Measurements from ENCODE around the gene MAP2.

MAP2 gene

DNA sequence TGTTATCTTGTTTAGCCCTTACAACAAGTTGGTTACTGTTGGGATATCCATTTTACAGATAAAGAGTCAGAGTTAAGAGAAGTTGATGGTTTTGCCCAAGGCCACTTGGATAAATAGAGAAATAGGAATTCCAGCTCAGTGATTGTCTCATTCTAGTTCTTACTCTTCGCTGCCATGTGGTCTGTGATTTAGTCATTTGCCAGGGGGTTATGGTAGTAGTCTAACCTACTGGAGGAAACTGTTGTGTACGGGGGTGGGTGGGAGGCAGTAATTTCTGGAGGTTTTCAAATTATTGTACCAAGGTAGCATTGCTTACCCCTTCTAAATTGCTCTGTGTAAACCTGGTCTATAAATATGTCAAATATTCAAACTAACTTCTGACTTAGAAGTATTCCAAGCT is 110.4 kb downstream of the MAP2 start:
- DNase-seq (ENCODE audit: low spot score) = no peak

DNA sequence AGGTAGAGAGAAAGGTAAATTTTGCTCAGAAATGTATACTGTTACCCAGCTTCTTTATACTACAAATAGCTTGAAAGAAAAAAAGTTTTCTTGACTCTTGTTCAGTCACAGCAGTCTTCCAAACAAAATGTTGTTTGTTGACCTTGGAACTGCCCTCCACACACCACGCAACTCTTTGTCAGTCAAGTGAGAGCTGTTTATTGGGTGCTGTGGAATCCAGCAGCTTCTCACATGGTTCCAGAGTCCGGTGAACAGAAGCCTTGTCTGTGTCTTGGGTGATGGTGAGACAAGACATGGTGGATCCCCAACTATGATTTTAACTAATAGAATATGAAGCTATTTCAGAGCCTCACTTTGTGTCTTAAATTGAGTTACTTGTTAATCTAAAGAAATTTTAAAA is 112.5 kb downstream of the MAP2 start:
- DNase-seq (ENCODE audit: low spot score) = no peak

DNA sequence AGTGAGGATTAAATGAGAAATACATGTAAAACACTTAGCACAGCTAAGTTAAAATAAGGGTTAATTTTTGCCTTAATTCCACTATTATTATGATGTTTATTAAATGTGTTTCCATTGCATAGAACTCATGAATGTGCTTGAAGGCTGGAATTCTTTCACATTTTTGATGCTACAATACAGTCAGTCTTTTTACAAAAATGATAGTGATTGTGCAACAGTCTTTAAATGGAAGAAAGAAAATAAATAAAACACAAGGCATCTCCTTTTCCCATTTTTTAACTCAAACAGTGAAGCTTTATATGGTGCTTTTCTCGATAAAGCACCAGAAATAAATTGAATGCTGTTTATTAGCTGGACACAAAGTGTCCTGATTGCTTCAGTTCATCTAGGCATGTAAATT is 123.9 kb downstream of the MAP2 start:
- DNase-seq (ENCODE audit: low spot score) = no peak

DNA sequence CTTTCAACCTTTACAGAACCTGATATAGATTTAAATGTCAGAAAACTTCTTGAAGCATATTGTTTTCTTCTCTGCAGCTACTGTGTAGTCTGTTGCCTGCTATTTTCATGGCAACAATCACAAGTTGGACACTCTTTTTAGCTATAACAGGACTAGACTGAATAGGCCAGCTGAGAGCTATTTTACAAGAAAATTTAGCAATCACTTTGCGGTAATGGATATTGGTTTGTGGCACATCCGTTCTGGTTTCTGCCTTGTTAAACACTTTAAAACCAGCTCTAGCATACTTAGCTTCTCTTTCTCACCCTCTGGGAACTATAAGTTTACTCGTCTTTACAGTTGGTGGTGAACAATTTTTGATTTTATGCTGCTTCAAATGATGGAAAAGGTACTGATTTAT is 125.7 kb downstream of the MAP2 start:
- DNase-seq (ENCODE audit: low spot score) = no peak

DNA sequence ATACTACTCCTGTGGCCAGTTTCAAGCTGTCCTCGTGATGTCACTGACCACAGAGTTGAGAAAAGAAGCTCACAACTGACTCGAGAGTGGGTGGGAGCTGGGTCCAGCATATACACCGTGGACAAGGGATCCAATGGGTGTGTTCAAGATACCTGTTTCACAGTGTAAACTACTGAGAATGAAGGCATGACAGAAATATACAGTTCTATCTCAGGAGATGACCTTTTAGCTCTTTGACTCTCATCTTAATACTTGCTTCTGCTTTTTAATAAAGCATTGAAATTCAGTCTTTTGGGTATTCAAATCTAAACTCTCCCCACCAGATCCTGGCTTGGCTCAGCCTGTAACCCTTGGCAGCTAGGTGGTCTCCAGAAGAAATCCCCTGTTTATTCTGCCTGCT is 130.1 kb downstream of the MAP2 start:
- DNase-seq (ENCODE audit: low spot score) = no peak

DNA sequence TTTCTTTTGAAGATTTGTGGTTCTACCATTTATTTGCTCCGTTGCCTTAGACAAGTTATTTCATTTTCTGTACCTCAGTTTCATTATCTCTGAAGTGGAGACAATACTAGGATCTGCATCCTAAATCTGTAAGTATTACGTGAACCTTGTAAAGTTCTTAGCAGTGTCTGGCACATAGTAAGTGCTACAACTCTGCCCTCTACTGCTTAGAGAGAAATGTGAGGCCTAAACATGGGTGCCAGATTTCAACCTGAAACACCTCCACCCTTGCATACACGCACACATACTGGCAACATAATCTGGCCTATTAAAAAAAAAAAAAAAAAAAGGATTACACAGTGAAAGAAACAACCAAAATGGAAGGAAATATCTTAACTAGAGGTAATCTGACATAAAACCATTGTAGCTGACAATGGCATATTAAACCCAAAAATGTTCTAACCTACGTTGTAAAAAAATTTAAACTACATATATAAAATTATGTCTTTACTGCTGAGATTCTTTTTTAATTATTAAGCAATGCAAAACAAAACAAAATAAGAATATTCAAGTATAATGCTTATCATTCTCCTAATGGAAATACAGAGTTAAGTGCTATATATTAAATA is 132.6 kb downstream of the MAP2 start:
- DNase-seq (ENCODE audit: low spot score) = no peak

DNA sequence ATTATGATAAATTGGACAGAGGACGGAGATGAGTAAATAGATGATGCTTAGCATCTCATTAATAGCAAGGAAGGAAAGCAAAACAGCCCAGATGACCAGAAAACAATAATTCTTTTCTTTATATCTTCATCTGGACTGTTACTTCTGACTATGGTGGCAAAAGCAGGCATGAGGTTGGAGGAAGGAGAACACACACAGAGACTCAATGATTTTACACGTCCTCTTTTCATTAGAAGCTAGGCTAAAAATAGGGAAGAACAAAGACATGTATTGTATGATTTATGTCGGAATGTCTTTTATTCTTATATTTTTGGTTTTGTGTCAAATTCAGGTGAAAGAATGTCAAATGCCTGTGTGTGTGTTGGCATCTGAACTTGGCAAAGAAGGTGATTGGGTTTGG is 137.1 kb downstream of the MAP2 start:
- DNase-seq (ENCODE audit: low spot score) = no peak

DNA sequence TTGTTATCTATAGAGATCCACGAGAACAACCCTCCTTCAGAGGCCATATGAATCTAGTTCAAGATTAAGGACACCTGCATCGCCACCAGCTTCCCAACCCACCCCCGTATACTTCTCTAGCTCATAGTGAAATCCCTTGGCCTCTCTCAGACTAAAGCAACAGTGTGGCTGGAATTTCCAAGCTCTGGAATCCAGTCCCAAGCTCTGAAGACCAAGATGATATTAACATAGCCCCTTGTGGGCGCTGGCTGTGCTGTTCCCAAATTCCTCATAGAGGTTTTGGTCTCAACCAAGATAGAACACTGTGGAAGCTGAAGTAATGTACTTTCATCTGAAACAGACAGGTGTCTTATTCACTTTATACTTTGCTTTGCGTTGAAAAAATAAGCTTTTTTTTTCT is 139.6 kb downstream of the MAP2 start:
- no peak for DNase-seq (ENCODE audit: low spot score)

DNA sequence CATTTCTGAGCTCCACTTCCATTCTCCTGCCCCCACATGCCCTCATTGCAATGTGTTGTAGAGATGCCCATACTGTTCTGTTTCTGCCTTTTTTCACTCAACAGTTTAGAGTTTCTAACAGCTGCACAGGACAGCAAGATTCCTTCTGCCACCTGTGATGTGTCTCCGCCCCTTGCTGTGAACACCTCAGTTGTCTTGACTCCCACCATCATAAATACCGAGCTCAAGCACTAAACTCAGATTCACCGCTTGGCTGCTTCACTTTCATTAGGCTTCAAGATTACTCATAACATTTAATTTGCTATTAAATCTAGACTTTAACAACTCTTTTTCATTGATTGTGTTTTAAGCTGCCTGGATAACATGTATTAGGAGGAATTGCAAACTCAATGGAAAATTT is 141.0 kb downstream of the MAP2 start:
- no peak for DNase-seq (ENCODE audit: low spot score)

DNA sequence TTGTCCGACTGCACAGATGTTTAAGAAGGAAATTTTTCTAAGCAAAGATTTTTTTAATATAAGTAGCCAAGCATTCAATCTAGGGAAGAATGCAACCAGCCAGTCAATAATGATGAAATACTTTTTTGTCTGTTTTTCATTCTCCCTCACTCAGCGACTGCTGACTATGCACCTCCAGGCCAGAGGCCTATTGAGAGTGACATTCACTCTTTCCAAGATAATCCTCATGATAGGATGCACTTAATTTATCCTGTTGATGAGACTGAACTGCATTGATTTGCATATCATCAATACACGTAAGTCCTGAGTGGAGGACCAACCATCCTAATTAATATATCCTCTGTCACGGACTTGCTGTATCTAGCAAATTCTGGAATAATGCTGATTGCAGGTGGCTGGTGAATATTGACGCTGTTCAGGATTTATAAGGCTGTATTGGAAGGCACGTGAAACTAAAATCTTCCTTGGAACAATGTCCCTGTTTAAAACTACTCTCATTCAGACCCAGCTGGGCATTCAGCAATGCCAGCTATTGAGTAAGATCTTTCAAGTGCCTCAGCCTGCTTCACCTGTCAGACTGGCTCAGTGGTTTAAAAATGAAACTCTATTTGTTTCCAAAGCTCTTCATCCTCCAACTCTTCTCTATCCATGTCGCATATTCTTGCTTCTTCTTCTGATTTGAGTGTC is 142.2 kb downstream of the MAP2 start:
- no peak for DNase-seq (ENCODE audit: low spot score)

DNA sequence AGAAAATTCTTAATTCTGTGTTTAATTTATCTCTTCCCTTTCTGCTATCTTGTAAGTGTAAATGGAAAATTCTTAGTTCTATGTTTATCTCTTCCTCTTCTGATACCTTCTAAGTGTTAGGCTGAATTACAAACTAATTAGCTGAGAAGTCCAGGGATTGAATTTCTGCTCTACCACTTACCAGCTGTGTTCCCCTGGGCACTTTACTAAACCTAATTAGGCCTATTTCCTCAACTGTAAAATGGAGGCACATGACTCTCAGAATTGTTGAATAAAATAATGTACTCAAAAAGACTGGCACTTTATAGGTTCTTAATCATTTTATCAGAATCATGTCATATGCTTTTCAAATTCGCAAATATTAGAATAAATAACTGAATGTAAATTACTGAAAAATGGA is 146.3 kb downstream of the MAP2 start:
- DNase-seq (ENCODE audit: low spot score) = no peak

DNA sequence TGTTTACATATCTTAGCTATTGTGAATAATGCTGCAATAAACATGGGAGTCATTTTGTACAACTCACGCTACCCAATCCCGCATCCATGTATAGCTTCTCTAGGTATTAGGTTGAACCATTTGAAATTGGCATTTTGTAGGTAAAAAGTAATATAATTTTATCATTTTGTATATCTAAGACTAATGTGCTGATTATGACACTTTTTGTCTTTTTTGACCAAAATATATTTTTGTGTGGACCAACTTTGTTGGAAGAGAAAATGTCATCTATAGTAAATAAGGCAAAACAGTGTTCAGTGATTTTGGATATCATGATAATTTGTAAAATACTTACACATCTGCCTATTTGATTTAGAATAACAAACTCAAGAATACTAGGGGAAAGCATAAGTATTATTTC is 150.7 kb downstream of the MAP2 start:
- DNase-seq (ENCODE audit: low spot score) = no peak

DNA sequence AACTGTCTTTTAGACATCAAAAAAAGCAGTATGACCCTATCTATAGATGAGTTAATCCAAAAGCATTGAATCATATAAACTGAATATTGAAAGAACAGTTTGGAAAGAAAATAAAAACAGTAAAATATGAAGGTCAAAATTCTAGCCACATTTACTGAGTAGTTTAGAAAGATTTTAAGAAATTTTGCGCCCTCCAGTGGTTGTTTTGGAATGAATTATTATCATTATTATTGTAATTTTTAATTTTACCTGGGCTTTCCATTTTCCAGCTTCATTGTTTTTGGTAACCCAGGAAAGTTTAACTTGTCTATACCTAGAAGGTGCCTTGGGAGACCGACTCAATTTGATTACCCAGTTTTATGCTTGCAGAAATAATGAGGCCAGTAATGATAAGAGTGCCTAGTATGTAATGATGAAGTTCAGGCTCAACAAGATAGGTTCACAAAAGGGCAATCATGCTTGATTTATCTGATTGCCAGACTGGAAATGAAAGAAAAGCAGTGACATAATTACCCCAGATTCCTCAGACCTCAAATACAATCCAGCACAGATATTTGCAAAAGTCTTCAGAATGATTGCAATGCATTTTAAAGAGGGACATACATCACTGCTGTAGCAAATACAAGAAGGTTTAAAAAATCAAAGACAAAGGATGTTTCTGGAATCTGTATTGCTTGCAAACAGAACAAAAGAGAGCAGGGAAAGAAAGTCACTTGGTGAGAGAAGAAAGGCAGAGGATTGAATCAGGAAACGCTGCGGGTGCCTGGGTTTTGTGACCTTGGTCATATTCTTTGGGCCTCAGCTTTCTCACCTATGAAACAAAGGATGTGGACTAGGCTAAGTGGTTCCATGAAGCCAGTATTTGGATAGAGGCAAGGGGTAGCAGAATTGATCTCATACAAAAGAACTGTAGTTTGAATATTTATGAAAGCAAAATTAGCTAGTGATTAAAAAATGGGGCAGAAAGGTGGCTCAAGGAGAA is 153.8 kb downstream of the MAP2 start:
- no peak for DNase-seq (ENCODE audit: low spot score)

DNA sequence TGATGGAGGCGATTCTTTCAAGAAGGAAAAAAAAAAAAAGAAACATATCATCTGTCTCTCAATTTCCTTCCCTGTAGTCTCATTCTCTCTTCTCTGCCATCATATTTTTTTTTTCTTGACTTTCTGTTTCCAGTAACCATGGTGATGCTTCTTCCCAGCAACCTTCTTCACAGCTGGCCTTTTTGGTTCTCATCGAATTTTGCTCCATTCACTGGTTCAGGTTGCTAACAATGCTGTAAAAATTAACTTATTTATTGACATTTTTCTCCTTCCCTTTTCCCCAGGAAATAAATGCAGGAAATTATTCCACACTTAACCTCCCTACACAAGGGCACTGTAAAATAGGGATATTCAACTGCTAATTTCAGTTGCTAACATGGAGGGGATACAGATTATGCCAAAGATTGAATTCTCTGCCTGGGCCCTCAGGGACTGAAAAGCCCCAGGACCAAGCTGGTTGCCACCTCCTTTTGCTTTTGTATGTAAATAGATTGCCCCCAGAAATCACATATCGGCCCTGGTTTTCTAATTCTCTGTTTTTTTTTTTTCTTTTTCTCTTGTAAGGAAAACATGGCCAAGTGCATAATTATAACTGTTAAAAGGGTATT is 154.7 kb downstream of the MAP2 start:
- no peak for DNase-seq (ENCODE audit: low spot score)

DNA sequence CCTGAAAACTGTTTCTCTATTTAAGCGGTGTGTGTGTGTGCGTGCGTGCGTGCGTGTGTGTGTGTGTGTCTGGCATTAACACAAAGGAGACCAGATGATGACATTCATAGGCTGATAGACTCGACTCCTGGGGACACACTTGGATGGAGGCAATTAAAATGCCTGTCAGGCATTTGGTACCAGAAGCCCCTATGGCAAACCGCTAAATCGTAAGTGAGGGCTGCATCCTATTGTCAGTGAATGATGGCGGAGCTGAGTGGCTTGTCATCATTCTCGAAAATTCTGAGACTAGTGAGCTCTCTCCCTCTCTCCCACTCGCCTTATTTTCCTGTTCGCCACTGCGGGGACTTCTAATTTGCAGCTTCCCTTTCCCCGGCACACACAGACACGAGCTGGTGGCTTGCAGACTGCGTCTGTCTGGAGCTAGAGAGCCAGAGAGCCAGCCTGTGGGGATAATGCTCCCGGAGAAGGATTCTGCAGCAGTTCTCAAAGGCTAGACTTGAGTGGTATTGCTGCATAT is 155.4 kb downstream of the MAP2 start:
- no peak for DNase-seq (ENCODE audit: low spot score)

DNA sequence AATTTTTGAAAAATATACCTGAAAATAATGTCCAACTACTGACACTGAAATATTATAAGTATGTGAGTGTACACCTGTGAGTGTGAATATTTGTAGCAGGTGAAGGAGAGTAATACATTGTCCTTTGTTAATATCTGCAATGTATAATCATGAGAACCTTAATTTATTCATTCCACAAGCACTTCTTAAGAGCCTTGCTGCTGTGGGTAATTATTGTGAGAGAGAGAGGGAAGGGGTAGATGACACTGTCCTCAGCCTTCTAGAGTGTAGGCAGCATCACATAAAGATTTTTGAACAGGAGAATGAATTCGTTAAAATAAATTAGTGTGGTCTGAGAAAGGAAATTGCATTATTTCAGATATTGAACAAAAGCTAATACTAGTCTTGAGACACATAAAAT is 157.2 kb downstream of the MAP2 start:
- DNase-seq (ENCODE audit: low spot score) = no peak

DNA sequence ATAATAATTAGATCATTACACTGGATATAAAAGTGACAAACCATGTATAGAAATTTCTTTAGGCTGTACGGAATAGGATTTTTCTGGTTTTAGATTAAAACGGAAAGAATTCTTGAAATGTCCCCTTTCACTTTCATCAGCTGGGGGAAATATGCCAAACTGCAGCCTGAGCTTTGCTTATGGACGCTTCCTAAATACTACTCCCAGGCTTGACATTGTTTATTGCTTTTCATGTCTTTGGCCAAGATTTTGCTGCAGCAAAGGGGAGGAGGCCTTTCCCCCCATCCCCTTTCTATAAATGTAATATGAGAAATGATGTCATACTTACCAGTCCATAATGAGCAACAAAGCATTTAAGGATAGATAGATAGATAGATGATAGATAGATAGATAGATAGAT is 158.4 kb downstream of the MAP2 start:
- DNase-seq (ENCODE audit: low spot score) = no peak

DNA sequence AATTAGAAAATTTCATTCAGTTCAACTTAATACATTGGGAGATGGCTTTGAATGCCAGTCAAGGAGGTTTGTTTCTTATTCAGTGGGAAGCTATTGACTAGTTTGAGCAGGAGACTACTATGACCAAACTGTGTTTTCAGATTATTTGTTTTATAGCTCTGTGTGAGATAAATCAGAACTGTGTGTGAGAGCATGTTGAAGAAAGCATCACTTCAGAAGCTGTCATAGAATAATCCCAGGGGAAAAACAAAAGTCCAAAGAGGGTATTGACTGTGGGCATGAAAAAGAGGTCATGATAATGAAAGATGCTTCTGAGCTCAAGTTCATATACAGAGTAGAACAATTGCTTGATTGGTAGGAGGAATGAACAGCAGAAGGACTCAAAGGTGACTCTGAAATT is 160.6 kb downstream of the MAP2 start:
- no peak for DNase-seq (ENCODE audit: low spot score)

DNA sequence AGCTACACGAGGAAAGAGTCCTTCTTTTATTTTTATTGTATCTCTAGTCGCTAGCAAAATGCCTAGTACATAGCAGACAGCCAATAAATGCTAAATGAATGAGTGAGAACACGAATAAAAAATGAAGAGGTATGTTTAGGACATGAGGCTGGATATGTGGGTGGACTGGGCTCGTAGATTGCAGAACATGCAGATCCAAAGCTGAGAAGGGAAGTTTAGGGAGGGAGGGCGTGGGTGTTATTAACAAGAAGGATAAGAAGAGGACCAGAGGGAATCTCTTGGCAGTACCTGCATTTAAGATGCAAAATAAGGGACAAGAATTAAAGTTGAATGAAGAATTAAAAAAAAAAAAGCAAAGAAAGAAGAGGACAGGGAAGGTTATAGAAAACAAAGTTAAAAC is 161.1 kb downstream of the MAP2 start:
- no peak for DNase-seq (ENCODE audit: low spot score)

DNA sequence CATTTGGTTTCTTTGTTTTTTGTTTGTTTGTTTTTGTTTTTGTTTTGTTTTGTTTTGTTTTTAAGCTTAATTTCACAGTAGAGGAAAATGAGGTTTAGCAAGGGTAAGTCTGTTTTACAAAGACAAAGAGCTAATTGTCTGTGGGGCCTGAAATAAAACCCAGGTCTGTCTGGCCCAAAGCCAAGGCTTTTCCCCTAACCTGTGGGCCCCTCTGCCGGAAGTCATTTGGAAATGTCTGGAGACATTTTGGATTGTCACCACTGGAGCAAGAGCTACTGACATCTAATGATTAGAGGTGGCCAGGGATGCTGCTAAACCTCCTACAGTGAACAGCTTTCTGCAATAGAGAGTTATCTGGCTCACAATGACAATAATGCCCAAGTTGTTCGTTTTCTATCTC is 167.2 kb downstream of the MAP2 start:
- no peak for DNase-seq (ENCODE audit: low spot score)

DNA sequence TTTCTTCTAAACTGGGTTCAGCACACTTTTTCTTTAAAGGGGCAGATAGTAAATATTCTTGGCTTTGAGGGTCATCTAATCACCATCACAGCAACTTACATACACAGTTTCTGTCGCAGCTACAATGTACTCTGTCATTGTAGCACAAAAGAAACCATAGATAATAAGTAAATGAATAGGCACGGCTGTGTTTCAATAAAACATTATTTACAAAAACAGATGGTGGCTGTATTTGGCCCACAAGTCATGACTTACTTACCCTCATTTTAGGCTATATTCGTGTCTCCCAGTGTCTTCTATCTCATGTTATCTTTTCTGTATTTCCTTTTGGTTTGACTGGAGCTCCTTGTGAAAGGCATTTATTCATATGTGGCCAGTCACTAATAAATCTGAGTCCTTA is 168.3 kb downstream of the MAP2 start:
- no peak for DNase-seq (ENCODE audit: low spot score)

DNA sequence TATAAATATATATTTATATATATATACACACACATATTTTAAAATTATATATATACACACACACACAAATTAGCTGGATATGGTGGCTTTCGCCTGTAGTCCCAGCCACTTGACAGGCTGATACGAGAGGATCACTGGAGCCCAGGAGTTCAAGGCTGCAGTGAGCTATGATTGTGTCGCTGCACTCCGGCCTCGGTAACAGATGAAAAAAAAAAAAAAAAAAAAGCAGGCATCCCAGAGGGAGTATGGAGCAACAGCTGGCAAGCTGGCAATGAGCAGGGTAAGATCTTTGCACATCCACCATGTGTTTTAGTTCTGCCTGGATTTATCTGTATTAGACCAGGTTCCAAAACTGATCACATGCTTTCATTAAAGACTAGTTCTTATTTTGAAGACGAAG is 170.1 kb downstream of the MAP2 start:
- no peak for DNase-seq (ENCODE audit: low spot score)

DNA sequence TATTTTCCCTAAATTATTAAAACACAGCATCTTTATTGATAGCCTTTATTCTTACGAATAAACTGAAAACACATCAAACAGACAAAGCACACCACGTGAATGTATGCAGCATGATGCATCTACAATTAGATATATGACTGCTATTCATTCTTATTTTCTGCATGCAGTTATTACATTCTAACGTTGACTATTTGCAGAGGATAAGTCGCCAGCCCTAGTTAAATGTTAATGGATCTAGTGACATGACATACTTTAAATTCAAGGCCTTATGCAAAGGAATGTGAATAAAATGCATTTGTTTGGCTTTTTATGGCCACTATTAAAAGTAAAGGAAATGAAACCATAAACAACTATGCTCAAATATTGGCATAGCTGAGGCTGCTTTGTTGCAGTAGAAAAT is 172.4 kb downstream of the MAP2 start:
- DNase-seq (ENCODE audit: low spot score) = no peak
